Stimulated activated CD4-positive, alpha-beta T cell treated with anti-CD3 and anti-CD28 coated beads, Interleukin-12 subunit alpha, Interleukin-12 subunit beta, amount 100 ng/mL, for 4 hours (primary cell): ENCODE results near the gene VPREB3.
"Not testable (repeated sequence)": the region's sequence is repeated elsewhere in the genome, so short reads cannot be mapped to it uniquely, and the experiment has no call there.

Experiments
- DNase-seq: peaks from one replicate; pipeline ENCODE4 v3.0.0-alpha.2; 2020

Gene VPREB3

GRCh38 chr22:23763954-23764353, 9.7 kb upstream of the VPREB3 start:
- no peak for DNase-seq

GRCh38 chr22:23763579-23763945, 9.3 kb upstream of the VPREB3 start:
- peak; percentile 56 for DNase-seq

GRCh38 chr22:23762842-23763578, 8.8 kb upstream of the VPREB3 start, which contains the start of gene C22orf15:
C22orf15 (plus strand) TSS chr22:23762990; CDS start chr22:23763307, 317 bp downstream.
- DNase-seq, result no peak

- no peak for DNase-seq
These were observed 5.8 kb upstream of the VPREB3 start for GRCh38 chr22:23760056-23760455.

- no peak for DNase-seq
These were observed 5.3 kb upstream of the VPREB3 start for GRCh38 chr22:23759566-23759965.

GRCh38 chr22:23756891-23757290, 2.7 kb upstream of the VPREB3 start:
- DNase-seq, result no peak

GRCh38 chr22:23755711-23756110, 1.5 kb upstream of the VPREB3 start:
- DNase-seq, result no peak

- no peak for DNase-seq
These were observed 883 bp upstream of the VPREB3 start for GRCh38 chr22:23754980-23755636.

GRCh38 chr22:23753385-23753784, 840 bp downstream of the VPREB3 start:
- DNase-seq, result no peak

GRCh38 chr22:23752750-23753149, 1.5 kb downstream of the VPREB3 start:
- DNase-seq, result no peak

GRCh38 chr22:23752090-23752691, 2.0 kb downstream of the VPREB3 start:
- no peak for DNase-seq

- no peak for DNase-seq
These were observed 2.7 kb downstream of the VPREB3 start for GRCh38 chr22:23751441-23751996.

- peak; percentile 82 for DNase-seq
These were observed 3.3 kb downstream of the VPREB3 start, which contains the start of gene ZNF70 for GRCh38 chr22:23750714-23751440. ZNF70 (minus strand) TSS chr22:23751112; CDS start chr22:23745140, 5,972 bp downstream.

- DNase-seq, result no peak
These were observed 3.9 kb downstream of the VPREB3 start for GRCh38 chr22:23750367-23750713.

- DNase-seq, result no peak
These were observed 4.4 kb downstream of the VPREB3 start for GRCh38 chr22:23749841-23750301.

- DNase-seq, result no peak
These were observed 8.4 kb downstream of the VPREB3 start for GRCh38 chr22:23745791-23746190.

- no peak for DNase-seq
These were observed 9.7 kb downstream of the VPREB3 start for GRCh38 chr22:23744485-23744884.

GRCh38 chr22:23744001-23744400, 10.2 kb downstream of the VPREB3 start:
- DNase-seq, result no peak

- no peak for DNase-seq
These were observed 10.9 kb downstream of the VPREB3 start for GRCh38 chr22:23743303-23743705.

- DNase-seq, result no peak
These were observed 11.5 kb downstream of the VPREB3 start for GRCh38 chr22:23742505-23743264.

GRCh38 chr22:23737696-23738095, 16.5 kb downstream of the VPREB3 start:
- DNase-seq, result no peak

- DNase-seq, result not testable (repeated sequence)
These were observed 26.1 kb downstream of the VPREB3 start for GRCh38 chr22:23728108-23728507.
